ENCODE measurements around the gene RYR2.
"Not testable (repeated sequence)": the region's sequence is repeated elsewhere in the genome, so short reads cannot be mapped to it uniquely, and the experiment has no call there.

- TF ChIP-seq, protein P1, sequence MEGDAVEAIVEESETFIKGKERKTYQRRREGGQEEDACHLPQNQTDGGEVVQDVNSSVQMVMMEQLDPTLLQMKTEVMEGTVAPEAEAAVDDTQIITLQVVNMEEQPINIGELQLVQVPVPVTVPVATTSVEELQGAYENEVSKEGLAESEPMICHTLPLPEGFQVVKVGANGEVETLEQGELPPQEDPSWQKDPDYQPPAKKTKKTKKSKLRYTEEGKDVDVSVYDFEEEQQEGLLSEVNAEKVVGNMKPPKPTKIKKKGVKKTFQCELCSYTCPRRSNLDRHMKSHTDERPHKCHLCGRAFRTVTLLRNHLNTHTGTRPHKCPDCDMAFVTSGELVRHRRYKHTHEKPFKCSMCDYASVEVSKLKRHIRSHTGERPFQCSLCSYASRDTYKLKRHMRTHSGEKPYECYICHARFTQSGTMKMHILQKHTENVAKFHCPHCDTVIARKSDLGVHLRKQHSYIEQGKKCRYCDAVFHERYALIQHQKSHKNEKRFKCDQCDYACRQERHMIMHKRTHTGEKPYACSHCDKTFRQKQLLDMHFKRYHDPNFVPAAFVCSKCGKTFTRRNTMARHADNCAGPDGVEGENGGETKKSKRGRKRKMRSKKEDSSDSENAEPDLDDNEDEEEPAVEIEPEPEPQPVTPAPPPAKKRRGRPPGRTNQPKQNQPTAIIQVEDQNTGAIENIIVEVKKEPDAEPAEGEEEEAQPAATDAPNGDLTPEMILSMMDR (IDR thresholded peaks at IDR 0.05): not testable (repeated sequence)
- TF ChIP-seq POLR2A (IDR thresholded peaks at IDR 0.05): not testable (repeated sequence)
Observed at GRCh38 chr1:237127301-237127700, 85.3 kb downstream of the RYR2 start.
